GM18507 (cell line): Measurements from ENCODE around the gene ATP6V1G2.
"Not testable (repeated sequence)": the region's sequence is repeated elsewhere in the genome, so short reads cannot be mapped to it uniquely, and the experiment has no call there.

Experiments
- DNase-seq: peaks from one replicate; pipeline ENCODE4 v3.0.0; 2011; ENCODE audit warnings: low read depth; ENCODE audit not compliant: insufficient read length; ENCODE audit errors: extremely low spot score
- FAIRE-seq: peaks from 2 replicates; lab custom pipeline; 2011; peaks lifted over from hg19 to GRCh38; lab: Jason Lieb, UNC

Gene ATP6V1G2

DNA sequence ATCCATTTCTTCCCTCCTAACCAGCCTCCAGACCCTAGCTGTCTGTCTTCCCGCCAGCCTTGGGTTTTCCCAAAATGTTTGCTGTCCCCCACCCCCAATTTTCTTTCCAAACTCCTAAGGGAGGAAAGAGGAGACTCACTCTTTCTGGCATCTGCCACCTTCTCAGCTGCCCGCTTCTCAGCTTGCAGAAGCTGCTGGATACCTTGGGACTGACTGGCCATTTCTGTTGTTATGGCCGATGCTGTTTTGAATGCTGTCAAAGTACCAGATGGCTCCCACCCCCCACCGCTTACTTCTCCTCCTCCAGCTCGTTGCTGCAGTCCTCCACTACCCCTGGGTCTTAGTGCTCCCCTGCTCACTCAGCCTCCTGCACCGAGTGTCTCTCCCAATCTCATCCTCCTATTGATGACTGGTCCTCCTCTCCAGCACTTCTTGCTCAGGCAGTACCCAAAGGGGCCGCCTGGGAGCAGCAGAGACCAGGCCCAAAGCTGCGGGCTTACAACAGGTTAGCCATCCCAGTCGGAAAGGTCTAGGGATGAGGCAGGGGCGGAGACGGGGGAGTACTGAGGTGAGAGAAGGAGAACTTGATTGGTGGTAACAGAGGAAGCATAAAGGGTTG, at the start of gene ATP6V1G2:
TSS of gene ATP6V1G2 (minus strand) at position 270 of the 619 bp plus-strand sequence. CDS start at position 221, 49 bp downstream.
- DNase-seq, result no peak
- FAIRE-seq, result peak; percentile 78

DNA sequence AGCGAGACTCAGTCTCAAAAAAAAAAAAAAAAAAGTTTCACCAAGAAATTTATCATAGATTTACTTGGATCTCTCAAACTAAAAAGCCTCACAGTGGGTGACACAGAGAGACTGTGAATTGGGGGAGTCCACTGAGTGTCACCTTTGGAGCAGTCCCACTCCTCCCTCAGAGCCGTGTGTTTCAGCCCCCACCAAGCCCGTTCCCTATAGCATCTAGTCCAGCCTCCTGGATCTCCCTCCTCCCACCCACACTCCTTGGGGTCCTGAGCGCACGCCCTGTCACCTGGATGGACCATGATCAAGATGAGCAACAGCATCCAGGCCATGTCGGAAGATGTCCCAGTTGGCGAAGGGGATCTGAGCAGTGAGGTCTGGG, 46.0 kb upstream of the ATP6V1G2 start:
- FAIRE-seq (no peak), DNase-seq (no peak)

DNA sequence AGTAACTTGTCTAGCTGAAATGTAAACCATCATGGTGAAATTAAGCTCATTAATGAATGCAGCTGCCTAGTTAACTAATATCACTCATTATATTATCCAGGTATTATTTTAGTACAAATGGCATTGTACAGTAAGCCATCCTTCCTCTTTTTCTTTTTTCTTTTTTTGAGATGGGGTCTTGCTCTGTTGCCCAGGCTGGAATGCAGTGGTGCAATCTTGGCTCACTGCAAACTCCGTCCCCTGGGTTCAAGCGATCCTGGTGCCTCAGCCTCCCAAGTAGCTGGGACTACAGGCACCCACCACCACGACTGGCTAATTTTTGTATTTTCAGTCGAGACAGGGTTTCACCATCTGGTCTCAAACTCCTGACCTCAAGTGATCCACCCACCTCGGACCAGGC, 44.3 kb upstream of the ATP6V1G2 start:
- DNase-seq, FAIRE-seq: not testable (repeated sequence)

DNA sequence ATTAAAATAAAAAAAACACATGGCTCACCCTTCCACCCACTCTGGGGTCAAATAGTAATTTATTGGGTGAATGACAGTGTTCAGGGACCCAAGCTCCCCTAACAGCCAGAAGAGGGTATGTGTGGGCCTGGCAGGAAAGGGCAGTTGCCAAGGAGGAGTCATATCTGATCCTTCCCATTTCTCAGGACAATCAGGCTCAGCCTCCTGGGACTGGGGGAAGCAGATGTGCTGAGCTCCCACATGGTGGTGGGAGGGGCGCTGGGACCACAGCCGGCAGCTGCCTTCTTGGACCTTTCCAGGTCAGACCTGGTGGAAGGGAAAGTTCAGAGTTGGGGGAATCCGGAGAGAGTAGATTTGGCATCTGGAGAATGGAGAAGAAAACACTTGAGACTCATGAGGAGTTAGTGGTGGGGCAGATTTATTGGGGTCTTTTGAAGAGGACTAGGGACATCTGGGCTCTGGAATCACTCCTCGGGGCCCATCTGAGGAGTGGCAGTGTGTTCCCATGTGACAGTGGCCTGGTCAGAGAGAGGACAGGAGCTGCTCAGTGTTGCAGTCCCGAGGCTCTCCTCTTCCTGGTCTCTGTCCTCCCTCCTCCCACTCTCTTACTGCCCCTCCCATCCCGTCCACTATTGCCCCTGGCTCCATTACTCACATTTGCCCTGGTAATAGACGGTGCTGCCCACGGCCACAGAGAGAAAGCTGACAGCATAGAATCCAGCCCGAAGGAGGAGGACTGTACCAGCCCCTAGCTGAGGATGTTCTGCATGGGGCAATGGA, 42.7 kb upstream of the ATP6V1G2 start:
- DNase-seq, result no peak
- no peak for FAIRE-seq

DNA sequence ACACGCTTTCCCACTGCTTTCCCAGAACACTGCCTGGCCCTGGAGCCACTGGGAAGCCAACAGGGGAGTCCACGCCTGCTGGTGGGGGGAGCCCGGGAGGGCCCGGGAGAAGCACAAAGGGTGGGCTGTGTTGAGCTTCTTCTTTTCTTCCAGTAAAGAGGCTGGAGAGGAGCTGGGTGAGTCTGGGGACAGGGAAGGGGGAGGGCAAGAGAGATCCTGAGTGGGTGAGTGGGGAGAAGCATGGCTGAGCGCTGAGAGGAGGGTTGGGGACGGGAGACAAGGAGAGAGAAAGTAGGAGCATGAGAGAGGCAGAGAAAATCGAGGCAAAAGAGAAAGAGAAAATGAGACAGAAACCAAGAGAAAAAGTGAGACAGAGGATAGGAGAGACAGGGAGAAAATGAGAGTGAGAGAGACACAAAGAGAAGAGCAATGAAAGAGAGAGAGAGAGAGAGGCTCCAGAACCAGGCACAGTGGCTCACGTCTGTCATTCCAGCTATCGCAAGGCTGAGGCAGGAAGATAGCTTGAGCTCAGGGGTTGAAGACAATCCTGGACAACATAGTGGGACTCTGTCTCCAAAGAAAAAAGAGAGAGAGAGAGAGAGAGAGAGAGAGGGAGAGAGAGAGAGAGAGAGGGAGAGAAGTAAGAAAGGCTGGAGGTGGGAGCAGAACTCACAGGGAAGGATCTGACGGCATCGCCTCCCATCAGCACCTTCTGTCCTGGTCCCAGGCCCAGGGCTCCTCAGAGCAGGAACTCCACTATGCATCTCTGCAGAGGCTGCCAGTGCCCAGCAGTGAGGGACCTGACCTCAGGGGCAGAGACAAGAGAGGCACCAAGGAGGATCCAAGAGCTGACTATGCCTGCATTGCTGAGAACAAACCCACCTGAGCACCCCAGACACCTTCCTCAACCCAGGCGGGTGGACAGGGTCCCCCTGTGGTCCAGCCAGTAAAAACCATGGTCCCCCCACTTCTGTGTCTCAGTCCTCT, 41.7 kb upstream of the ATP6V1G2 start:
- peak; percentile 84 for FAIRE-seq
- no peak for DNase-seq

DNA sequence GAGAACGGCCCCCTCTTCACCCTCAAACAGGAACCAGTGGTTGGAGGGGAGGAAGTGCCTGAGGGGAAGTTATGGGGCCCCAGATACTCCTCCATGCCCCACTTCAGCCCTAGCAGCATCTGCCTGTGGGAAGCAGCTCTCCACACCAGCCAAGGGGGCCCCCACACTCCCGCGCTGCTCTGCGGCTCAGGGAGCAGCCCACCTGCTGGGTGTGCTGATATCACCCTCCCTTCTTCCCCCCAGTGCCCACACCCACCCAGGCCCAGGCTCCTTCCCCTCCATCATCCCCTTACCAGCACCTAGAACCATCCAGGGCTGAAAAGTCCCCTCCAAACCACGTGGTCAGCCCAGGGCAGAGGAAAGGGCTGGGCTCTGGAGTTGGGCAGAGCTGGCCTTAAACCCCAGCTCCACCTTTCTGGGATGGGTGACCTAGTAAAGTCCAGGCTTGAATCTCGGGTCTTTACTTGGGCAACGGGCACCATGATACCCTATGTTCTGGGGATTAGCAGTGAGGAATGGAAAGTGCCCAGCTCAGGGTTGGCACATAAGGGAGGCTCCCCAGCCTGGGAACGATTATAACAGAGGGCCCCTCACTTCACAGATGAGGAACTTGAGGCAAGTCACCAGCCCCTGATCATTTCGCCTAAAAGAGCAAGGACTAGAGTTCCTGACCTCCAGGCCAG, 40.3 kb upstream of the ATP6V1G2 start:
- DNase-seq, result no peak
- peak; percentile 78 for FAIRE-seq

DNA sequence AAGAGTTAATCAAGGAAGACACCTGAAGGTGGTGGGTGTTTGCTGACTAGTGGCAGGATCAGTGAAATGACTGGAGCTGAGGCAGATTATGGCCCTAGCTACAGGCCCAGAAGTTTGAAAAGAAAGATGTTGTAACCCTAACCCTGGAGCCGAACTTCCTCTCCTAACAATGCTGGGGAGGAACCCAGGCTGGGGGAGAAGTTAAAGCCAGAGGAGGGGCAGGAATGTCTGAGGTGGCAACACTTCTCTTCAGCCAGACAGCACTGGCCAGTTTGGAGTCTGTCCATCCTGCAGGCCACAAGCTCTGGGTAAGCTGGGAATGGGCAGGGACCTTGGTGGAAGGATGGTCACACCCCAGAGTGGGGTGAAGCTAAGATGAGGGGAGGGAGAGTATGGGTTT, 39.6 kb upstream of the ATP6V1G2 start, which contains the start of gene LST1:
TSS of gene LST1 (plus strand) at position 270 of the 400 bp plus-strand sequence. CDS start 1,023 bp downstream, outside the sequence.
- no peak for DNase-seq
- FAIRE-seq, result no peak

DNA sequence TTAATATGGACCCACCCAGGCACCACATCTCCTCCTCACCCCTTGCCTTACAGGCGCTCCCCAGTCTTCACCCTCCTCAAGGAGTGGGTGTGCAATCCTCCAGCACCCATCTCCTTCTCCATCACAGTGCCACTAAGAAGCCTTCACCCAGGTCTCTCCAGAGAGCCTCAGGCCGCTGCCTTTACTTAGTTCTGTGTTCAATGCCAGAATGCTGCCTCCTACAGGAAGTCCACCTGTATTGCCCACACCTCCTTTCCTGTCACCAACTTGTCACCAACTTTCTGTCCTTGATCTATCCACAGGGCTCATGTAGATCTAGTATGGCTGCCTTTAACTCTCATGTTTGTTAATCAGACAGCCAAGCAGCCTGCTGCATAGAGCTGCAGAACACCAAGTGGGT, 39.1 kb upstream of the ATP6V1G2 start:
- FAIRE-seq (peak; percentile 78), DNase-seq (no peak)

DNA sequence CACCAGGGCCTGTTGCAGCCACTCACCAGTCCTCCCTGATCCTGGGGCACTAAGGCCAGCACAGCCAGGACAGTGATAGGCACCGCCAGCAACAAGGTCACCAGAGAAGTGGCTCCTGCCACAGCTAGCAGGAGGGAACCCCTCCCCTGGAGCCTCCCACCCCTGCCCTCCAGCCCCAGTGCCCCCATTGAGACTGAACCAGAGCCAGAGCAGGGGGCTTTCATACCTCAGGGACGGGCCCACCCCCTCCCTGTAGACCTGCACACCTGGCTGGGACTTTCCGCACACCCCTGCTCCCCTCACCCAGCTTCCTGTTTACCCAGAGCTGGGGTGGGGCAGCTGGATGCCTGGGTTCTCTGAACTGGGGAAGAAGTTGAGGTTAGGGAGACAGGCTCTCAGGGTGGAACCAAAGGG, 35.8 kb upstream of the ATP6V1G2 start, which contains the start of gene LTB:
TSS of gene LTB (minus strand) at position 195 of the 414 bp plus-strand sequence. CDS start at position 188, 7 bp downstream.
- FAIRE-seq (peak; percentile 39), DNase-seq (no peak)

DNA sequence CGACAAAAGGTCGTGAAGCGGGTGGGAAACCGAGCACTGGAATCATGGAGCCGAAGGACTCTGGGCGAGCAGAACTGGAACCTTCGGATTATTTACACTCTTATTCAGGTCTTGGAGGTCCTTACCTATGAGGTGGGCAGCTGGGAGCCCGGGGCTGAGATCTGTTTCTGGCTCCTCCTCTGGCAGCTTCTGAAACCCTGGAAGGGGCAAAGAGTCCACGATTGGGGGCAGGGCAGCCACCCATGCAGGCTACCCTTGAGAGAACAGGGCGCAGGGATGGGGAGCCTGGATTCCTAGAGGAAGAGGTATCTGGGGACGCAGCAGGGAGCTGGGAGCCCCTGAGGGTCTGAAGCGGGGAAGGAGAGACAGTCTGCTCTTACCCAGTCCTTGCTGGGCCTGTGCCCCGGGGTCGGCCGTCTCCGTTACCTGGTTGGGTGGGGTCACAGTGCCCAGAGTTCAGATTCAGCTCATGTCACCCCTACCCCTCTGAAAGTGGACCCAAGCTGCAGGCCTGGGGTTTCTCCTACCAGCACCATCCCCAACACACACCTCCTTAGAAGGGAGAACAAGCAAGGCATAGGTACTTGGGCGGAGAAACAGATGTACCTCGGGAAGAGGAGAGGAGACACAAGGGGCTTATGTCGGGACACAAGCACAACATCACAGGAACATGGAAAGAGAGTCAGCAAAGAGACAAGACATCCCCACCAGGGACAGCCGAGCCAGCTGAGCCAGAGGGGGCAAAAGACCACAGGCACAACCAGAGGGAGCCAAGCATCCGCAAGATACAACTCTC, 35.2 kb upstream of the ATP6V1G2 start:
- FAIRE-seq (no peak), DNase-seq (no peak)

DNA sequence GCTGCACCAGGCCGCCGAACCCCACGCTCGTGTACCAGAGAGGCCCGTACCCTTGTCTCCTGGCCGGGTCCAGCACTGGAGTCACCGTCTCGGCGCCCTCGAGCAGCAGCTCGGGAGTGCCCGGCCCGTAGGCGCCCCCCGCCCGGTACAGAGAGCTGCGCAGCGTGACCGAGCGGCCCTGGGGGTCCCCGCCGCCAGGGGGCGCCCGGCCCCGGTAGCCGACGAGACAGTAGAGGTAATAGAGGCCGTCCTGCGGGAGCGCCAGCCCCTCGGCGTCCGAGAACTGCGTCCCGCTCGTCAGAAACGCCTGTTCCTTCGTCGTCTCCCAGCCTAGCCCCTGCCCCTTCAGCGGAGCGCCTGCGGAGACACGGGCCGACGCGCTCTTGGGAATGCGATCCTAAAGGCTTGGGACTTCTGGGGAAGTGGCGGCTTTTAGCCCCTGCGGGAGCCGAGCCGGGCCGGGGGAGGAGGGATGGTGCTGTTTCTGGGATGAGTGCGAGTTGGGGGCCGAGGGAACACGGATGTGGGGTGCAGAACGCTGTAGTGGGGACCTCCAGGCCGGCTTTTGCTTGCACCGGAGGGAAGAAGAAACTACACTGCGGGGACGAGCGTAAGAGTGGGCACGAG, 34.5 kb upstream of the ATP6V1G2 start:
- DNase-seq, result no peak
- FAIRE-seq, result peak; percentile 83

DNA sequence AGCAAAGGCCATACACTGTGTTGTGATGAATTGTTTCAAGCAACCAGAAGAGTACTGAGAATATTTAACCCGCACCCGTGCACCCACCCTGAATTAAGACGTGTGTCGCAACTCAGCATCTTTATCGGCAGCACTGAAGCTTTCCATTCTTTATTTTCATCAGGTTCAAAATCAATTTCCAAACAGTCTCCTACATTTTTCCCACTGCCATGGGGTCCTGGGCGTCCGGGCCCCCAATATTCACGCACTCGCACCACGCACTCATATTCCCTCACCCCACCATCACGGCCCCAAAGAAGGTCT, 34.0 kb upstream of the ATP6V1G2 start:
- FAIRE-seq, result no peak

DNA sequence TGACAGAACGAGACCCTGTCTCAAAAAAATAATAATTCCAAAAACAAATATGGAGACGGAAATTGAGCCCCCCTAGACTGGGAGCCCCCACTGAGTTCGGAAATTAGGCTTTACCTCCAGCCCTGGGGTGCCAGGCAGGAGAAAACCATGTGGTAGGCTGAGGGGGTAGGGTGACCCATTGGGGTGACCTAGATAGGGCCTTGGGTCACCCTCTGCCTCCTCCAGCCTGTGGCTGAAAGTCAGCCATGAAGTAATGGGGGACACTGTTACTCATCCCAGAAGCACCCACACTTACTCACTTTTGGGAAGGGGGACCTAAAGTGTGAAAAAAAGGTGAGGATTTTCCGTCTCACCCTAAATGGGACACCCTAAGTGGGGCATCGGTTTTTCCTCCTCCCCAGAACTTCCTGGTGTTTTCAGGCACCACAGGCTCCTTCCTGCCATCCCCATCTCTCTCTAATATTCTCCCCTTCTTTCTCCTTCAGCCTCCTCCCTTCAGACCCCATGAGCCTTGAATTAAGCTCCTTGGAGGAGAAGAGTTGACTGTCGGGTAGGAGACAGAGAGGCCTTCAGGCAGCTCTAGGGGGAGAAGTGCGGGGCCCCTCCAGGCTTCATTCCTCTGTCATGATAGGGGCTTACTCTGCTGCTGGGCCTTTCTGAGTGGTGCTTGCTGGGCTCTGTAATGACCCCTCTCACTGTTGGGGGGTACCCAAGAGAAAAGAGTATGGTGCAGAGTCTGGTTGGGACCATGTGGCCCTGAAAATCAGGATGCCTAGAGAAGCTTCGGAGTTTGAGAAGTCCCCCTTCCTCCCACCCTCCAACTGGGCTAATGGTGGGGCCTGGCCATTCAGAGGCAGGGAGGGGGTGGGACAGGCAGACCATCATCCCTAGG, 33.4 kb upstream of the ATP6V1G2 start:
- DNase-seq (no peak), FAIRE-seq (peak; percentile 59)

More for the DNA sequence above, 34.0 kb upstream of the ATP6V1G2 start:
- DNase-seq, result no peak

DNA sequence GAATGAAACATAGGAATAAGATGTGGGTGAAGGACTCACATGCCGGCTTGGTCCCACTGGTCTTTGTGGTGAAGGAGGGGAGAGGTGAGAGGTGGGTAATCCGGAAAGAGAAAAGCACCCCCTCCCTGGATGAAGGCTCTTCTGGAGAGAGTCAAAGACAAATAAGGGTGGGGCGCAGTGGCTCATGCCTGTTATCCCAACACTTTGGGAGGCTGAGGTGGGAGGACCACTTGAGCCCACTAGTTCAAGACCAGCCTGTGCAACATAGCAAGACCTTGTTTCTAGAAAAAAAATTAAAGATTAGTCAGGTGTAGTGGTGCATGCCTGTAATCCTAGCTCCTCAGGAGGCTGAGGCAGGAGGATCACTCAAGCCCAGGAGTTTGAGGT, 32.7 kb upstream of the ATP6V1G2 start:
- DNase-seq, result no peak

DNA sequence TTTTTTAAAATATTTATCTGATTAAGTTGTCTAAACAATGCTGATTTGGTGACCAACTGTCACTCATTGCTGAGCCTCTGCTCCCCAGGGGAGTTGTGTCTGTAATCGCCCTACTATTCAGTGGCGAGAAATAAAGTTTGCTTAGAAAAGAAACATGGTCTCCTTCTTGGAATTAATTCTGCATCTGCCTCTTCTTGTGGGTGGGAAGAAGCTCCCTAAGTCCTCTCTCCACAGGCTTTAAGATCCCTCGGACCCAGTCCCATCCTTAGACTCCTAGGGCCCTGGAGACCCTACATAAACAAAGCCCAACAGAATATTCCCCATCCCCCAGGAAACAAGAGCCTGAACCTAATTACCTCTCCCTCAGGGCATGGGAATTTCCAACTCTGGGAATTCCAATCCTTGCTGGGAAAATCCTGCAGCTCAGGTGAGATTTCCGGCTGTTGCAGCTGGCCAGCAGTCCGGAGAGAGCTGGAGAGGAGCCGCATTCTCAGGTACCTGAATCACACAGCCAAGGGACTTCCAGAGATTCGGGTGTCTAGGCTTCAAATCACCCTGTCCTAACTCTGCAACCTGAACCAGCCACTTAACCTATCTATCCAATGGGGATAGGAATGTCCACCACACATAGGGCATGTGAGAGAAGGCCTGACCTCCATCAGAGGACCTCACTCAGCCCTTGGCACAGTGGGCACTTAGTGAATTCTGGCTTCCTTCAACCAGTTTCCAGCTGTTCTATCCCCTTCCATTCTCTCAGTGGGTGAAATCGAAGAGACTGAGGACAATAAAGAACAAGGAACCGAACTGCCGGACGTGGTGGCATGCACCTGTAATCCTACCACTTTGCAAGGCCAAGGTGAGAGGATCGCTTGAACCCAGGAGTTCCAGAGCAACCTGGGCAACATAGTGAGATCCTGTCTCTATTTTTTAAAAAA, 32.0 kb upstream of the ATP6V1G2 start:
- DNase-seq (no peak), FAIRE-seq (peak; percentile 29)

More for the DNA sequence above, 32.7 kb upstream of the ATP6V1G2 start:
- no peak for FAIRE-seq

DNA sequence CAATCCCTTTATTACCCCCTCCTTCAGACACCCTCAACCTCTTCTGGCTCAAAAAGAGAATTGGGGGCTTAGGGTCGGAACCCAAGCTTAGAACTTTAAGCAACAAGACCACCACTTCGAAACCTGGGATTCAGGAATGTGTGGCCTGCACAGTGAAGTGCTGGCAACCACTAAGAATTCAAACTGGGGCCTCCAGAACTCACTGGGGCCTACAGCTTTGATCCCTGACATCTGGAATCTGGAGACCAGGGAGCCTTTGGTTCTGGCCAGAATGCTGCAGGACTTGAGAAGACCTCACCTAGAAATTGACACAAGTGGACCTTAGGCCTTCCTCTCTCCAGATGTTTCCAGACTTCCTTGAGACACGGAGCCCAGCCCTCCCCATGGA, 31.2 kb upstream of the ATP6V1G2 start:
- FAIRE-seq, result no peak
- DNase-seq, result no peak
